Endothelial cell of umbilical vein (primary cell): ENCODE data around the gene DPP3. TPM values are rescaled to one million over a fixed set of nuclear protein-coding genes. Genes with fewer than 3 reads are reported as not detected.

Source experiments
- BruUV-seq: library from RNA; stranded (reverse); fragments of 400-500 nt; replicated peaks from 2 replicates; lab custom pipeline; 2021; lab: Mats Ljungman, UMichigan
- CTCF ChIA-PET: fragments of 300-600, 350-600 bp; sonication (Branson Sonifier 250); formaldehyde crosslinking; loops from one replicate; lab custom pipeline; 2021; ENCODE audit warnings: antibody characterized with exemption, inconsistent platforms; lab: Charles Lee
- POLR2A ChIA-PET: fragments of 300-600, 350-600 bp; sonication (Branson Sonifier 250); formaldehyde crosslinking; loops from one replicate; lab custom pipeline; 2021; ENCODE audit warnings: antibody characterized with exemption, inconsistent platforms; lab: Charles Lee
- DNase-seq: peaks from one replicate; pipeline ENCODE4 v3.0.0-alpha.2; 2011; ENCODE audit warnings: low read depth, low spot score
- FAIRE-seq: peaks from 2 replicates; lab custom pipeline; 2011; peaks lifted over from hg19 to GRCh38; lab: Jason Lieb, UNC
- H2AFZ ChIP-seq: 2 replicates; pipeline ENCODE4 v1.6.0; 2012; ENCODE audit warnings: low read depth, low read length, control low read depth, inconsistent platforms
- H3K27ac ChIP-seq: 2 replicates; pipeline ENCODE4 v1.5.1; 2011; ENCODE audit warnings: low read depth, mild to moderate bottlenecking, control low read depth, low read length, moderate library complexity; ENCODE audit not compliant: insufficient read depth
- H3K27me3 ChIP-seq, 2 experiments: 2 replicates each; pipeline versions ENCODE4 v1.6.0 to v1.6.1; 2011; ENCODE audit warnings: low read length in 2 of 2, mixed read lengths in 1 of 2; ENCODE audit not compliant: control insufficient read depth in 2 of 2, insufficient read depth in 2 of 2
- H3K36me3 ChIP-seq, 2 experiments: 2 replicates in 1 of 2; 3 replicates in 1 of 2; pipeline ENCODE4 v1.5.1; 2011; ENCODE audit warnings: low read length in 2 of 2, mild to moderate bottlenecking in 1 of 2, moderate library complexity in 1 of 2; ENCODE audit not compliant: control insufficient read depth in 2 of 2, insufficient read depth in 2 of 2; ENCODE audit errors: extremely low read depth in 1 of 2
- H3K4me1 ChIP-seq: 3 replicates; pipeline ENCODE4 v1.5.1; 2011; ENCODE audit warnings: mild to moderate bottlenecking, low read length; ENCODE audit not compliant: control insufficient read depth, insufficient read depth; ENCODE audit errors: extremely low read depth
- H3K4me2 ChIP-seq: 2 replicates; pipeline ENCODE4 v1.6.1; 2011; ENCODE audit warnings: low read length, control low read depth, mixed read lengths; ENCODE audit not compliant: insufficient read depth
- H3K4me3 ChIP-seq, 3 experiments: fragments of 200-600 bp in 1 of 3; sonication (generic), shearing (Covaris generic) in 1 of 3; replicated peaks in 1 of 3; 2 replicates each; pipeline ENCODE4 v1.5.1; 2011 to 2016; ENCODE audit warnings: control low read depth in 3 of 3, low read length in 3 of 3, mild to moderate bottlenecking in 2 of 3, inconsistent platforms in 1 of 3, low read depth in 1 of 3, moderate library complexity in 1 of 3; ENCODE audit not compliant: insufficient read depth in 1 of 3
- H3K79me2 ChIP-seq: 2 replicates; pipeline ENCODE4 v1.6.0; 2012; ENCODE audit warnings: low read length, inconsistent platforms; ENCODE audit not compliant: control insufficient read depth, insufficient read depth
- H3K9ac ChIP-seq: replicated peaks from 2 replicates; pipeline ENCODE3; 2011; ENCODE audit warnings: low read length, control low read depth; ENCODE audit not compliant: insufficient read depth; ENCODE audit errors: extremely low read depth
- H3K9me1 ChIP-seq: replicated peaks from 3 replicates; pipeline ENCODE4 v1.6.0; 2011; ENCODE audit warnings: mild to moderate bottlenecking, low read length; ENCODE audit not compliant: control insufficient read depth, insufficient read depth; ENCODE audit errors: extremely low read depth
- H3K9me3 ChIP-seq: replicated peaks from 2 replicates; pipeline ENCODE4 v1.5.1; 2012; ENCODE audit warnings: low read length, inconsistent platforms; ENCODE audit not compliant: control insufficient read depth, insufficient read depth
- H4K20me1 ChIP-seq: replicated peaks from 2 replicates; pipeline ENCODE3; 2011; ENCODE audit warnings: mild to moderate bottlenecking, low read length; ENCODE audit not compliant: control insufficient read depth, insufficient read depth; ENCODE audit errors: extremely low read depth
- CTCF ChIP-seq, 2 donors: IDR thresholded peaks; 1 replicate in 1 of 2; 2 replicates in 1 of 2; pipeline ENCODE4 v1.5.1; 2011; ENCODE audit warnings: low read length in 2 of 2, mild to moderate bottlenecking in 2 of 2, moderate library complexity in 2 of 2, control low read depth in 1 of 2, inconsistent platforms in 1 of 2, low read depth in 1 of 2; ENCODE audit not compliant: insufficient read depth in 1 of 2; ENCODE audit errors: extremely low read depth in 1 of 2
- EZH2 ChIP-seq: IDR thresholded peaks from 2 replicates; pipeline ENCODE4 v1.6.1; 2012; ENCODE audit warnings: borderline replicate concordance, low read depth, mild to moderate bottlenecking, moderate library complexity, low read length, inconsistent platforms; ENCODE audit not compliant: severe bottlenecking
- FOS ChIP-seq: IDR thresholded peaks from 2 replicates; pipeline ENCODE4 v1.6.1; 2011; ENCODE audit warnings: mild to moderate bottlenecking, low read length, moderate library complexity, borderline replicate concordance; ENCODE audit not compliant: insufficient read depth
- GATA2 ChIP-seq: IDR thresholded peaks from 2 replicates; pipeline ENCODE4 v1.7.0; 2011; ENCODE audit warnings: low read depth, mild to moderate bottlenecking, moderate library complexity, mixed read lengths, low read length; ENCODE audit not compliant: insufficient read length, insufficient read depth
- JUN ChIP-seq: IDR thresholded peaks from 2 replicates; pipeline ENCODE4 v1.6.1; 2011; ENCODE audit warnings: borderline replicate concordance, low read depth; ENCODE audit not compliant: insufficient read length, insufficient read depth
- MAX ChIP-seq: IDR thresholded peaks from 2 replicates; pipeline ENCODE4 v1.6.1; 2011; ENCODE audit not compliant: insufficient read depth, insufficient read length
- MYC ChIP-seq: IDR thresholded peaks from one replicate; pipeline ENCODE4 v1.6.1; 2011; ENCODE audit warnings: mild to moderate bottlenecking, low read depth, low read length
- POLR2A ChIP-seq: IDR thresholded peaks from 2 replicates; pipeline ENCODE4 v1.6.1; 2012; ENCODE audit warnings: low read depth, mild to moderate bottlenecking, control low read depth, low read length
- POLR2AphosphoS5 ChIP-seq: IDR thresholded peaks from 2 replicates; pipeline ENCODE4 v1.6.1; 2012; ENCODE audit warnings: low read depth, mild to moderate bottlenecking, control low read depth, low read length, moderate library complexity; ENCODE audit not compliant: insufficient read depth
- dilution Hi-C: fragments of 300-500 bp; cut with MboI; formaldehyde crosslinking; loops from one replicate; pipeline ENCODE4 v1.15.0; 2019; ENCODE audit warnings: low sequenced_read_pairs; ENCODE audit not compliant: extremely low pct_ligation_motif_present
- intact Hi-C: fragments of 100-400 bp; cut with micrococcal nuclease; formaldehyde crosslinking; loops from one replicate; pipeline ENCODE4 v1.10.0; 2022
- polyA plus RNA-seq, 4 experiments: library from polyadenylated mRNA; depleted of rRNA in 3 of 4; stranded (reverse) in 3 of 4; unstranded in 1 of 4; fragments of >200 nt; gene quantifications; 2 replicates each; pipeline versions ENCODE4 v1.2.1 to v1.2.3, GENCODE V29; 2011 to 2012; ENCODE audit warnings: missing spikeins in 1 of 4
- total RNA-seq: library from RNA; stranded (reverse); gene quantifications from 2 replicates; pipeline ENCODE4 v1.2.3, GENCODE V29; 2021

DPP3 gene
- total and polyA plus RNA-seq, 2 donors (not counting 3 experiments of a cell fraction or from before 2014, with no cell fraction given), result 46.4 to 50.4 TPM

- H3K9ac ChIP-seq, result no peak overlapping the region
- H3K27ac ChIP-seq, result no peak overlapping the region
- dilution Hi-C loops, result no loop called here
- TF ChIP-seq MAX (no peak), POLR2A (no peak), EZH2 (no peak), CTCF (IDR thresholded peaks at IDR 0.05; ENCODE audit: extremely low read depth in 1 of 2, insufficient read depth in 1 of 2, low read depth in 1 of 2, low read length in 2 of 2) (no peak), FOS (no peak), GATA2 (no peak), MYC (no peak), POLR2AphosphoS5 (no peak), JUN (no peak)
- peaks cover 2 to 6% of the 10 kb centered on the region in 2 experiments for H3K36me3 ChIP-seq
- POLR2A ChIA-PET, result no interaction called here
- DNase-seq (no peak), FAIRE-seq (no peak)
- intact Hi-C loops, result no loop called here
- H3K4me1 ChIP-seq, result peaks cover 5% of the 10 kb centered on the region
- CTCF ChIA-PET, result interaction anchor here (0.8 to 1.9 kb wide), 2 partner anchors 25 to 170 kb away, joined by 3 to 7 read pairs; no protein-coding TSS in a partner anchor
- no peak overlapping the region for H3K4me2 ChIP-seq
- no peak overlapping the region for H3K4me3 ChIP-seq
- H3K9me1 ChIP-seq, result no peaks in the 10 kb centered on the region
- no peaks in the 10 kb centered on the region for H4K20me1 ChIP-seq
- H3K27me3 ChIP-seq, result no peaks in the 10 kb centered on the region
- no peaks in the 10 kb centered on the region for H3K9me3 ChIP-seq
- peaks cover 4% of the 10 kb centered on the region for H3K79me2 ChIP-seq
- no TSS peak for BruUV-seq
- H2AFZ ChIP-seq, result no peak overlapping the region
Measured at GRCh38 chr11:66509131-66509561, 28.9 kb downstream of the DPP3 start.
